Type B pancreatic cell (in vitro differentiated cells): ENCODE data around the gene APLNR. TPM values are rescaled to one million over a fixed set of nuclear protein-coding genes. Genes with fewer than 3 reads are reported as not detected.

Experiments used
- DNase-seq: peaks from one replicate; pipeline ENCODE4 v3.0.0; 2021; ENCODE audit warnings: mixed read lengths; ENCODE audit not compliant: unreplicated experiment; ENCODE audit errors: extremely low spot score
- H3K27ac Mint-ChIP-seq: 2 replicates; pipeline ENCODE4 v1.8.0; 2021; ENCODE audit warnings: mild to moderate bottlenecking, mixed read lengths
- H3K27me3 Mint-ChIP-seq: 2 replicates; pipeline ENCODE4 v1.8.0; 2021; ENCODE audit warnings: mixed read lengths
- H3K36me3 Mint-ChIP-seq: 2 replicates; pipeline ENCODE4 v1.8.0; 2021; ENCODE audit warnings: mixed read lengths
- H3K4me1 Mint-ChIP-seq: one replicate; pipeline ENCODE4 v1.8.0; 2021; ENCODE audit warnings: mixed read lengths; ENCODE audit not compliant: unreplicated experiment
- H3K4me3 Mint-ChIP-seq: 2 replicates; pipeline ENCODE4 v1.8.0; 2021; ENCODE audit warnings: mild to moderate bottlenecking, mixed read lengths
- H3K9me3 Mint-ChIP-seq: 2 replicates; pipeline ENCODE4 v1.8.0; 2021; ENCODE audit warnings: mixed read lengths
- total RNA-seq: library from RNA; stranded (reverse); gene quantifications from 2 replicates; pipeline ENCODE4 v1.2.1, GENCODE V29; 2021; ENCODE audit warnings: low replicate concordance
- TF ChIP-seq, protein P1 (sequence below): fragments of 200-600 bp; sonication (generic); conservative IDR thresholded peaks from 2 replicates; pipeline ENCODE4 v1.5.0; 2021; ENCODE audit warnings: antibody characterized with exemption, mild to moderate bottlenecking

APLNR gene
- total RNA-seq, 1 donor from 2014 or later = 2.0 TPM

DNA sequence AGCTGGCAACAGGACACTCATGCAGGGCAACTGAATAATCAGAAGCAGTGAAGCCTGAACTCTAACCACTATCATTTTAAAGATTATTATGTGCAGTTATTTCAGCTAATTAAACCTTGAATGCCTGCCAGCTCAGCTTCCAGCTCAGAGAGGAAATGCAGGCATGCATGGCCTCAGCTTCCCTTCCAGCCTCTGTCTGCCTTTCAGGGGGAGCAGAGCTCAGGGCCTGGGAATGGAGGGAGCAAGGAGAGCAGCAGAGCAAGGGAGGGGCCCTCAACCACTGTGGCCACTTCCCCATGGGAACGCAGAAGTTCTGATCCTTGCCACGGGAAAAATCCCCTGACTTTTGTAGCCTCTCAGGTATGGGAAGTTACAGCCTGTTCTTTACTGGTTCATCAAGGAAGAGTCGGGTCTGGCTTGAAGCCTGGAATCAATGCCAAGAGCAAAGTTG is 32.5 kb upstream of the APLNR start:
- H3K36me3 Mint-ChIP-seq = no peaks in the 10 kb centered on the region
- H3K27ac Mint-ChIP-seq = no peak overlapping the region
- TF ChIP-seq, protein P1, sequence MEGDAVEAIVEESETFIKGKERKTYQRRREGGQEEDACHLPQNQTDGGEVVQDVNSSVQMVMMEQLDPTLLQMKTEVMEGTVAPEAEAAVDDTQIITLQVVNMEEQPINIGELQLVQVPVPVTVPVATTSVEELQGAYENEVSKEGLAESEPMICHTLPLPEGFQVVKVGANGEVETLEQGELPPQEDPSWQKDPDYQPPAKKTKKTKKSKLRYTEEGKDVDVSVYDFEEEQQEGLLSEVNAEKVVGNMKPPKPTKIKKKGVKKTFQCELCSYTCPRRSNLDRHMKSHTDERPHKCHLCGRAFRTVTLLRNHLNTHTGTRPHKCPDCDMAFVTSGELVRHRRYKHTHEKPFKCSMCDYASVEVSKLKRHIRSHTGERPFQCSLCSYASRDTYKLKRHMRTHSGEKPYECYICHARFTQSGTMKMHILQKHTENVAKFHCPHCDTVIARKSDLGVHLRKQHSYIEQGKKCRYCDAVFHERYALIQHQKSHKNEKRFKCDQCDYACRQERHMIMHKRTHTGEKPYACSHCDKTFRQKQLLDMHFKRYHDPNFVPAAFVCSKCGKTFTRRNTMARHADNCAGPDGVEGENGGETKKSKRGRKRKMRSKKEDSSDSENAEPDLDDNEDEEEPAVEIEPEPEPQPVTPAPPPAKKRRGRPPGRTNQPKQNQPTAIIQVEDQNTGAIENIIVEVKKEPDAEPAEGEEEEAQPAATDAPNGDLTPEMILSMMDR = no peak
- H3K4me1 Mint-ChIP-seq = no peaks in the 10 kb centered on the region
- H3K4me3 Mint-ChIP-seq = no peak overlapping the region
- H3K27me3 Mint-ChIP-seq = no peaks in the 10 kb centered on the region
- no peak for DNase-seq
- H3K9me3 Mint-ChIP-seq = no peaks in the 10 kb centered on the region

DNA sequence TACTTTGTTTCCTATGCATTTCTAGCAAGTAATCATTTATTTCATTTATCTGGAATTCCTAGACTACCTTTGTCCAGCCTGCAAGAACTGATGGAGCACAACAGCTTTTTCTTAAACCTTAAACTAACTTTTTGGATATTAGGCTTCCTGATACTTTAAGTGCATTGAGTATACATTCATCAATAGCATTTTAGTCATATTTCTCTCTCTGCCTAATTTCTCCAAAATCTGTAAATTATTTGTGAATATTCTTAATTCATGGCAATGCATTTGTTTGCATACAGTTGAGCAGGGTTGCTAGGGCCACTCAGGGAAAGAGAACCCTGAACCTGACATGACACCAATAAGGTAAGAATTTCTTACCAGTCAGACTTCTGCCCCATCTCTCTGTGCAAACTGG is 29.1 kb upstream of the APLNR start:
- H3K27me3 Mint-ChIP-seq = no peaks in the 10 kb centered on the region
- TF ChIP-seq, protein P1 = no peak
- H3K36me3 Mint-ChIP-seq = no peaks in the 10 kb centered on the region
- no peak overlapping the region for H3K4me3 Mint-ChIP-seq
- H3K27ac Mint-ChIP-seq = no peak overlapping the region
- no peak for DNase-seq
- H3K9me3 Mint-ChIP-seq = no peaks in the 10 kb centered on the region
- no peaks in the 10 kb centered on the region for H3K4me1 Mint-ChIP-seq

DNA sequence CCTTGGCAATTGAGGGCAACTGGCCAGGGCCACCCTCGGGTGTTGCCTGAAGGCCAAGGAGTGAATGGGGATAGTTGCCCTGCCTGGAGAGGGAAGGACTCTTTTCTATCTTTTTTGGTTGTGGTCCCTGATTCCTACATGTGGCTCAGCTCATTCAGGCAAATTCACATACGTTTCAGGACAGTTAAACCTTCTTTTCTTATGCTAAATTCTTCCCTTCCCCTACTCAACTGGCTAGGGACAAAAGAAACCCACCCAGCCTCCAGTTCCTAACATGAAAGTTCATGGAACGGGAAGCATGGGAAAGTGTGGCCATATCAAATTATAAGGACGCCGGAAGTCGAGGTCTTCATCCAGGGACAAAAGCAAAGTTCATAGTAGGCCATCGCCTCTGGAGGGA is 26.3 kb upstream of the APLNR start:
- H3K4me3 Mint-ChIP-seq = no peak overlapping the region
- H3K9me3 Mint-ChIP-seq = no peaks in the 10 kb centered on the region
- TF ChIP-seq, protein P1 = no peak
- DNase-seq = no peak
- H3K36me3 Mint-ChIP-seq = no peaks in the 10 kb centered on the region
- H3K27ac Mint-ChIP-seq = no peak overlapping the region
- H3K4me1 Mint-ChIP-seq = no peaks in the 10 kb centered on the region
- H3K27me3 Mint-ChIP-seq = no peaks in the 10 kb centered on the region

DNA sequence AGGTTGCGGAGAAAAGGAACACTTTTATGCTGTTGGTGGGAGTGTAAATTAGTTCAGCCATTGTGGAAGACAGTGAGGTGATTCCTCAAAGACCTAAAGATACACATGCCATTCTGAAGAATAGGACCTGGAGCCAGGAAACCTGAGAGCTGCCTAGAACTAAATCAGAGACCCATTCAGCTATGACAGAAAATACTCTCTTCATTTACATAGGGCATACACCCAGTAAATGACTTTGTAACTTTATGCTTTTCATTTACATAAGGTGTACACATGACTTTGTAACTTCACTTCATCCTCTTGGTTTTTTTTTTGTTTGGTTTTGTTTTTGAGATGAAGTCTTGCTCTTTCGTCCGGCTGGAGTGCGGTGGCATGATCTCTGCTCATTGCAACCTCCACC is 25.1 kb upstream of the APLNR start:
- no peak for DNase-seq
- TF ChIP-seq, protein P1 = no peak
- Mint-ChIP-seq H3K4me1 (no peaks in the 10 kb centered on the region), H3K27ac (no peak overlapping the region), H3K4me3 (no peak overlapping the region), H3K27me3 (no peaks in the 10 kb centered on the region), H3K36me3 (no peaks in the 10 kb centered on the region), H3K9me3 (no peaks in the 10 kb centered on the region)

DNA sequence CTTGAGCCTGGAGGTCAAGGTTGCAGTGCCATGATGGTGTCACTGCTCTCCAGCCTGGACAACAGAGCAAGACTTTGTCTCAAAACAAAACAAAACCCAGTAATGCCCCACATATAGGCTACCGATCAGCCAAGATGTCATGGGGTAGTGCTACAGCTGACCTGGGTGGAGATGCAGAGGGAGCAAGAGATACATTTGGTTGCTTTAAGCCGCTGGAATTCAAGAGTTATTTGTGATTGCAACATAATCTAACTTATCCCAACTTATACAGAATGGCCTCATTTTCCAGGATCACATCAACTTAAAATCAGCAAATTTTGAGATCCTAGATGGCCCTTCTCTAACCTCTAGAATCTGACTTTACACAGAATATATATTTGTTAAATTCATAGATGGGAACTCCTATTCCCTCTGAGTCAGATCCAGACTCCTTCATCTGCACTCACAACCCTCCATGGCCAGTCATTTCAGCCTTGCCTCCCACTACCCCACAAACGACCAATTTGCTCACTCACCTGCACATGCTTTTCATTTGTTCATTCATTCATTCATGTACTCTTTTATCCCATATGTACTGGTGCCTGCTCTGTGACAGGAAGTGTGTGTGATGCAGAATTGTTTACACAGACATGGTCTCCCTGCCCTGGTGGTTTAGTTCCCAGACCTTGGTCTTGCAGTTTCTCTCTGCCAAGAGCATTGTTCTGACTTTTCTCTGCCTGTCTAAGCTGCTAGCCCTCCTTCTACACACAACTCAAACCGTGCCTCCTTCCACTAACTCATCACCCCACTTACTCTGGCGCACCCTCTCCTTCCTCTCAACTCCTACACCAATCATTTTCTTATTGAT is 24.1 kb upstream of the APLNR start:
- no peaks in the 10 kb centered on the region for H3K9me3 Mint-ChIP-seq
- no peaks in the 10 kb centered on the region for H3K27me3 Mint-ChIP-seq
- H3K36me3 Mint-ChIP-seq = no peaks in the 10 kb centered on the region
- no peak overlapping the region for H3K27ac Mint-ChIP-seq
- TF ChIP-seq, protein P1 = no peak
- DNase-seq = no peak
- H3K4me1 Mint-ChIP-seq = no peaks in the 10 kb centered on the region
- no peak overlapping the region for H3K4me3 Mint-ChIP-seq
